Left kidney (tissue), 2 donors: ENCODE measurements around the gene SRC. TPM values are rescaled to one million over a fixed set of nuclear protein-coding genes. Genes with fewer than 3 reads are reported as not detected.

Experiments used
- DNase-seq: peaks from one replicate; pipeline ENCODE4 v3.0.0-alpha.2; 2013
- polyA plus RNA-seq: library from polyadenylated mRNA; unstranded; fragments of 120-200 nt; gene quantifications from one replicate; pipeline ENCODE4 v1.2.1, GENCODE V29; 2013; ENCODE audit not compliant: insufficient read length

The SRC gene
- polyA plus RNA-seq, 1 donor, result 53.5 TPM

DNA sequence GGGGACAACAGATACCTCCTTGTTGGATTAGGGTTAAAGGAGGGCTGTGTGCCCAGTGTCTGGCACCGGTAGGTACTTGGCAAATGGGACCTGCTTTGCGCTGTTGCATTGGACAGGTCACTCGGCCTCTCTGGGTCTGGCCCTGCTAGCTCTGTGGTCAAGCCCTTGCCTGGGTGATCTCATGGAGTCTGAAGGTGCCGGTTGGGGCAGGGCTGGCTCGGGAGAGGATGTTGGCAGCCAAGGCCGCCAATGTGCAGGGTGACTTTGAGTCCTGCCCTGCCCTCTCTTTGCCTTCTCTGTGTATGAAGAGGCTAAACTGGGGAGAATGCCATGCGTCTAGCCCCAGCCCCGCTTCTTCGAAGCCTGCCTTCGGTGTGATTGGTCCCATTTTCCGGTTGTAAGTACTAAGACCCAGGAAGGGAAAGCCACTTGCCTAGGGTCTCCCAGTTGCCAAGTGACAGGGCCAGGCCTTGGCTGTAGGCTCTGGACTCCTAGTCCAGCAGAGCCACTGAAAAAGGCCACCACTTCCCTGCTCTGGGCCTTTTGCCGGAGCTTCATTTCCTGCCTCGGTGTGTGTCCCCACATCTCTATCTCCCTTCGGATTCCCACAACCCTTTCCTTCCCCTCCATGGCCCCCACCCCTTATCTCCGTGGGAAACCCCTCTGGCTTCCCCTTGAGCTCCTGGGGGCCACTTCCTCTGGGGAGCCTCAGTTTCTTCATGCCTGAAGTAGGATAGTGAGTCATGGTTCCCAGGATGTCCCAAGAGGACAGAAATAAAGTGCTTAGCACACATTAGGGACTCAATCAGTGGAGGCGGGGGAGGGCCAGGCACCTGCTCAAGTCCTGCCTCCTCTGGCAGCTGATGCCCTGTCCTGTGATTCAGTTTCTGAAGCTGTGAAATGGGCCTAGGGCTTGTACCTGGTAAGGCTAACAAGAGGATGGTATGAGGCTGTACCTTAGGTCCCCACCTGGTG, 3.9 kb downstream of the SRC start:
- no peak for DNase-seq

- DNase-seq, result no peak
These were observed 5.0 kb downstream of the SRC start for GRCh38 chr20:37350649-37351574.

- DNase-seq, result no peak
These were observed 6.0 kb downstream of the SRC start for GRCh38 chr20:37351689-37352607.

GRCh38 chr20:37352608-37352980, 6.7 kb downstream of the SRC start:
- no peak for DNase-seq

GRCh38 chr20:37353285-37353849, 7.4 kb downstream of the SRC start:
- DNase-seq, result no peak

- DNase-seq, result no peak
These were observed 8.6 kb downstream of the SRC start for GRCh38 chr20:37354210-37355195.

DNA sequence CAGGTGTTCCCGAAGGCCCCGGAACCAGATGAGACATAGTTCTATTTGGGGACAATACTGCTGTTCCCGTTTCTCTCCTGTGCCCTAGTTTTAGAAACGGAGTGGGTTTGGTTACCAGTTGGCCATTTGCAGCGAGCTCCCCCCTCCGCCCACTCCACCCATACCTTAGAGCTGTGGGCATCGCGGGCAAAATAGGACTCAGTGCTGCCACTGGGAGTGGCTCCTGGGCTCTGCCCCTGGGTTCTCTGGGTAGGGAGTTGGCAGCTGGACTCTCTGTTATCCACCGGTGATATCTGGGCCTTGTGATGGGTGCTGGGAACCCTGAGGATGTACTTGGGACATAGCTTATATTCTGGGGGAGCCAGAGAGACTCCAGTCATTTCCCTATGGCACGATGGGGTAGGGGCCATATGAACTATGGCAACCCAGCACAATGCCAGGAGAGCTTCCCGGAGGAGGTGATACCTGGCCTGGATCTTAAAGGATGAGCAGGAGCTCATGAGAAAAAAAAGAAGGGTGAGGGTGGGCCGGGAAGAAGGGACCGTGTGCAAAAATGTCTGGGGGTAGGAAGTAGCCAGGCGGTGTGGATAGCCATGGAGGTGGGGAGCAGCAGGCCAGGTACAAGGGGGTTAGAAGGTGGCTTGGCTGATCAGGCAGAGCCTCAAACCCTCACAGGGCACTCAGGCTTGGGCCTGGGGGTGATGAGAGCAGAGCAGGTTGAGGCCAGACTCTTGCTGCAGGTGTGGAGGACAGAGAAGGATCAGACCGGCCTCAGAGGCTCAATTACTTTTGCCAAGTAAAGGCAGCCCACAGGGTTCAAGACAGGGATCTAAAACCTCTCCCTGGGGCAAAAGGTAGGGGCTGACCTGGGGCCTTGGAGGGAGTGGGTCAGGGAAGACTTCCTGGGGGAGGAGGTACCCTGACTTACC, 9.6 kb downstream of the SRC start:
- DNase-seq, result no peak

DNA sequence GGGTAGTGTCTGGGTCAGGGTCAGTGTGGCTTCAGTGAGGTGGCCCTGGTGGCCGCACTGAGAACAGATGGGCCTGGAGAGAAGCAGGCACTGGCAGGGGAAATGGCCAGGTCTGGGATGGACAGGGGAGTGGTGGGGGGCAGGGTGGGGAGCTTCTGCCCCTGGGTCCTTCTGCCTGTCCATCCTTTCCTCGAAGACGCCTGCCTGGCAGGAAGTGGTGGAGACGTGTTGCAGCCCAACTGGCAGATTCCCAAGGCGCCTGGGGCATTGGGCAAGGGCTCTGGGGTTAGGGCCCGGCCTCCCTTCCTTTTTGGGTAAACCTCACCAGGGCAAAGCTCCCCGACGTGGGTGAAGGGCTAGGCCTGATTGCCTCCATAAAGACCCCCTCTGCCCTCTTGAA, 10.4 kb downstream of the SRC start:
- DNase-seq, result no peak

- no peak for DNase-seq
These were observed 11.0 kb downstream of the SRC start for GRCh38 chr20:37356961-37357371.

- DNase-seq, result no peak
These were observed 11.8 kb downstream of the SRC start for GRCh38 chr20:37357481-37358365.

GRCh38 chr20:37358366-37359150, 12.6 kb downstream of the SRC start:
- DNase-seq, result no peak

DNA sequence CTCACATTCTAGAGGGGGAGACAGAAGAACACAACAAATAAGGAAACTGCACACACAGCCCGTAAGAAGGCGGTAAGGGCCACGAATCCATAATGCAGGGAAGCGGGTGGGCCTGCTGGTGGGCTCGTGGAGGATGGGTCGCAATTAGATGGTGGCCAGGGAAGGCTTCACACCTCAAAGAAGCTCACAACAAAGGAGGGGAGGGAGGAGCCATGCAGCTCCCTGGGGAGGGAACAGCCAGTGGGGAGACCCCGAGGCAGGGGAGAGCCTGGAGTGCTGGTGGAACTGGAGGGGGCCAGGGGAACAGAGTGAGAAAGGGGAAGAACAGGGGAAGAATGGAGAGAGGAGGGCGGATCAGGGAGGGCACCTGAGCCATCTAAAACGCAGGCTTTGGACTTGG, 13.4 kb downstream of the SRC start:
- DNase-seq, result no peak

GRCh38 chr20:37359836-37360235, 13.9 kb downstream of the SRC start:
- no peak for DNase-seq

- DNase-seq, result no peak
These were observed 14.6 kb downstream of the SRC start for GRCh38 chr20:37360391-37361115.

- DNase-seq, result no peak
These were observed 15.4 kb downstream of the SRC start for GRCh38 chr20:37361336-37361735.

- DNase-seq, result no peak
These were observed 16.4 kb downstream of the SRC start for GRCh38 chr20:37362231-37362792.
